SJSA1 (cell line): ENCODE results near the gene OR14K1. TPM values are rescaled to one million over a fixed set of nuclear protein-coding genes. Genes with fewer than 3 reads are reported as not detected.

Experiments
- DNase-seq, 2 experiments: peaks; one replicate each; pipeline ENCODE4 v3.0.0-alpha.2; 2015 to 2020; ENCODE audit warnings: low spot score in 2 of 2, low read depth in 1 of 2
- H3K27ac ChIP-seq: fragments of 250-450 bp; sonication (Bioruptor Pico); 2 replicates; pipeline ENCODE4 v1.5.1; 2020; ENCODE audit warnings: mild to moderate bottlenecking, moderate library complexity
- H3K27me3 ChIP-seq: fragments of 250-450 bp; sonication (Bioruptor Pico); replicated peaks from 2 replicates; pipeline ENCODE4 v1.5.1; 2020; ENCODE audit warnings: mild to moderate bottlenecking, moderate library complexity
- H3K36me3 ChIP-seq: fragments of 250-450 bp; sonication (Bioruptor Pico); 2 replicates; pipeline ENCODE4 v1.5.1; 2020; ENCODE audit warnings: mild to moderate bottlenecking
- H3K4me1 ChIP-seq: fragments of 250-450 bp; sonication (Bioruptor Pico); replicated peaks from 2 replicates; pipeline ENCODE4 v1.6.1; 2021; ENCODE audit warnings: mild to moderate bottlenecking
- H3K4me3 ChIP-seq: fragments of 250-450 bp; sonication (Bioruptor Pico); 2 replicates; pipeline ENCODE4 v1.5.1; 2020; ENCODE audit warnings: mild to moderate bottlenecking
- H3K9me3 ChIP-seq: fragments of 250-450 bp; sonication (Bioruptor Pico); replicated peaks from 2 replicates; pipeline ENCODE4 v1.5.1; 2020; ENCODE audit warnings: mild to moderate bottlenecking
- total RNA-seq: library from RNA; depleted of rRNA; stranded (reverse); fragments of >200 nt; shearing (Covaris generic); gene quantifications from 2 replicates; pipeline ENCODE4 v1.2.3, GENCODE V29; 2014; rRNA removed

OR14K1 gene
- total RNA-seq, 1 experiment from 2014 or later, result not detected

GRCh38 chr1:247760456-247760855, 22.0 kb downstream of the OR14K1 start, which contains the start of gene OR1C1:
Gene OR1C1, minus strand, starts transcription at chr1:247760556. Its CDS starts 2,150 bp downstream, at chr1:247758406.
- no peak within 1 kb of the TSS for H3K27ac ChIP-seq
- H3K27me3 ChIP-seq, result no peaks in the 10 kb centered on the region
- H3K36me3 ChIP-seq, result no peaks in the 10 kb centered on the region
- DNase-seq, result no peak
- no peaks in the 10 kb centered on the region for H3K9me3 ChIP-seq
- H3K4me3 ChIP-seq, result no peak within 1 kb of the TSS
- H3K4me1 ChIP-seq, result no peaks in the 10 kb centered on the region

GRCh38 chr1:247769603-247770002, 31.2 kb downstream of the OR14K1 start:
- no peaks in the 10 kb centered on the region for H3K27me3 ChIP-seq
- no peak overlapping the region for H3K27ac ChIP-seq
- no peaks in the 10 kb centered on the region for H3K9me3 ChIP-seq
- no peaks in the 10 kb centered on the region for H3K4me1 ChIP-seq
- H3K4me3 ChIP-seq, result no peak overlapping the region
- DNase-seq, result no peak
- H3K36me3 ChIP-seq, result no peaks in the 10 kb centered on the region

Other genes with a start within 250 kb of the OR14K1 start
- gene OR2C3, start 202.2 kb upstream of the OR14K1 start, total RNA-seq, result not detected in 2 replicates
- not detected in 2 replicates for gene GCSAML, start 189.5 kb upstream of the OR14K1 start, total RNA-seq
- gene OR2G2, start 150.3 kb upstream of the OR14K1 start, total RNA-seq, result not detected in 2 replicates
- gene OR2G3, start 133.0 kb upstream of the OR14K1 start, total RNA-seq, result not detected in 2 replicates
- not detected in 2 replicates for gene OR13G1, start 58.9 kb upstream of the OR14K1 start, total RNA-seq
- gene OR6F1, start 22.0 kb upstream of the OR14K1 start, total RNA-seq, result not detected in 2 replicates
- not detected in 2 replicates for gene OR14A2, start 9.5 kb downstream of the OR14K1 start, total RNA-seq
- gene OR1C1, start 21.9 kb downstream of the OR14K1 start, total RNA-seq, result not detected in 2 replicates
- not detected in 2 replicates for gene OR14A16, start 85.5 kb downstream of the OR14K1 start, total RNA-seq
- not detected in 2 replicates for gene OR11L1, start 103.3 kb downstream of the OR14K1 start, total RNA-seq
- gene TRIM58, start 118.6 kb downstream of the OR14K1 start, total RNA-seq, result not detected in 2 replicates
- gene OR2W3, start 157.0 kb downstream of the OR14K1 start, total RNA-seq, result not detected in 2 replicates
- not detected in 2 replicates for gene OR2T8, start 181.6 kb downstream of the OR14K1 start, total RNA-seq
- not detected in 2 replicates for gene OR2AJ1, start 186.3 kb downstream of the OR14K1 start, total RNA-seq
- gene OR2L8, start 210.2 kb downstream of the OR14K1 start, total RNA-seq, result not detected in 2 replicates
- gene OR2AK2, start 226.6 kb downstream of the OR14K1 start, total RNA-seq, result not detected in 2 replicates